MCF 10A (cell line): ENCODE data around the gene NTM. TPM values are rescaled to one million over a fixed set of nuclear protein-coding genes. Genes with fewer than 3 reads are reported as not detected.

Experiments
- Bru-seq: library from RNA; stranded (reverse); fragments of 400-500 nt; gene quantifications from one replicate; lab custom pipeline; 2021; lab: Mats Ljungman, UMichigan
- BruChase-seq, 2 experiments: library from RNA; stranded (reverse); fragments of 400-500 nt; gene quantifications; one replicate each; lab custom pipeline; 2021; lab: Mats Ljungman, UMichigan
- BruUV-seq: library from RNA; stranded (reverse); fragments of 400-500 nt; replicated peaks from 2 replicates; lab custom pipeline; 2021; lab: Mats Ljungman, UMichigan
- CTCF ChIA-PET: fragments of 300-600 bp; sonication (Branson Sonifier 250); formaldehyde crosslinking; extraction: SDS; loops from one replicate; lab custom pipeline; 2021; ENCODE audit warnings: antibody characterized with exemption, inconsistent platforms; lab: Yijun Ruan, JAX
- POLR2A ChIA-PET: fragments of 300-600, 350-650 bp; sonication (Branson Sonifier 250); formaldehyde crosslinking; extraction: SDS; loops from one replicate; lab custom pipeline; 2020; ENCODE audit warnings: antibody characterized with exemption, inconsistent platforms; lab: Yijun Ruan, JAX
- DNase-seq: peaks from one replicate; pipeline ENCODE4 v3.0.0-alpha.2; 2018; ENCODE audit not compliant: unreplicated experiment
- H3K27ac Mint-ChIP-seq: one replicate; pipeline ENCODE4 v1.8.0; 2022; ENCODE audit warnings: mild to moderate bottlenecking, low read depth, mixed read lengths; ENCODE audit not compliant: unreplicated experiment
- H3K27me3 Mint-ChIP-seq: one replicate; pipeline ENCODE4 v1.8.0; 2022; ENCODE audit warnings: mixed read lengths; ENCODE audit not compliant: insufficient read depth, unreplicated experiment
- H3K36me3 Mint-ChIP-seq: one replicate; pipeline ENCODE4 v1.8.0; 2022; ENCODE audit warnings: mild to moderate bottlenecking, moderate library complexity, mixed read lengths; ENCODE audit not compliant: insufficient read depth, unreplicated experiment
- H3K4me1 Mint-ChIP-seq: one replicate; pipeline ENCODE4 v1.8.0; 2022; ENCODE audit warnings: mixed read lengths; ENCODE audit not compliant: insufficient read depth, unreplicated experiment
- H3K4me3 Mint-ChIP-seq: one replicate; pipeline ENCODE4 v1.8.0; 2022; ENCODE audit warnings: mild to moderate bottlenecking, moderate library complexity, mixed read lengths; ENCODE audit not compliant: unreplicated experiment
- H3K9me3 Mint-ChIP-seq: one replicate; pipeline ENCODE4 v1.8.0; 2022; ENCODE audit warnings: mixed read lengths; ENCODE audit not compliant: unreplicated experiment
- CTCF ChIP-seq: fragments of 200-600 bp; IDR thresholded peaks from one replicate; pipeline ENCODE4 v1.8.0; 2022; ENCODE audit warnings: antibody characterized with exemption, mild to moderate bottlenecking; ENCODE audit not compliant: unreplicated experiment
- intact Hi-C: fragments of 100-400 bp; cut with micrococcal nuclease; formaldehyde crosslinking; loops from 2 replicates; pipeline ENCODE4 v1.14.1; 2022
- long read RNA-seq: library from polyadenylated mRNA; stranded (forward); transcript quantifications from one replicate; pipeline ENCODE4 v2.0.0, GENCODE V29; 2022
- total RNA-seq: library from RNA; stranded (reverse); gene quantifications from 2 replicates; pipeline ENCODE4 v1.2.3, GENCODE V29; 2022

Gene NTM
- total RNA-seq (not detected in 2 replicates), Bru-seq, nascent RNA (percentile 0 among the genes with signal in this experiment), BruChase-seq, experiment 1, labeled RNA remaining after a 6-hour chase (percentile 0 among the genes with signal in this experiment), BruChase-seq, experiment 2, labeled RNA remaining after a 2-hour chase (percentile 0 among the genes with signal in this experiment)
- long read RNA-seq, result 0 reads

GRCh38 chr11:131370090-131370751 is at the start of gene NTM:
TSS of gene NTM (plus strand) at chr11:131370615.
- TF ChIP-seq CTCF, result no peak
- Mint-ChIP-seq H3K27ac (no peak within 1 kb of the TSS), H3K27me3 (no peaks in the 10 kb centered on the region), H3K4me3 (no peak within 1 kb of the TSS), H3K9me3 (peaks cover under 1% of the 10 kb centered on the region), H3K4me1 (no peaks in the 10 kb centered on the region), H3K36me3 (no peaks in the 10 kb centered on the region)
- DNase-seq, result no peak
- ChIA-PET CTCF (no interaction called here), POLR2A (no interaction called here)
- BruUV-seq, result no TSS peak
- intact Hi-C loops, result no loop called here

DNA sequence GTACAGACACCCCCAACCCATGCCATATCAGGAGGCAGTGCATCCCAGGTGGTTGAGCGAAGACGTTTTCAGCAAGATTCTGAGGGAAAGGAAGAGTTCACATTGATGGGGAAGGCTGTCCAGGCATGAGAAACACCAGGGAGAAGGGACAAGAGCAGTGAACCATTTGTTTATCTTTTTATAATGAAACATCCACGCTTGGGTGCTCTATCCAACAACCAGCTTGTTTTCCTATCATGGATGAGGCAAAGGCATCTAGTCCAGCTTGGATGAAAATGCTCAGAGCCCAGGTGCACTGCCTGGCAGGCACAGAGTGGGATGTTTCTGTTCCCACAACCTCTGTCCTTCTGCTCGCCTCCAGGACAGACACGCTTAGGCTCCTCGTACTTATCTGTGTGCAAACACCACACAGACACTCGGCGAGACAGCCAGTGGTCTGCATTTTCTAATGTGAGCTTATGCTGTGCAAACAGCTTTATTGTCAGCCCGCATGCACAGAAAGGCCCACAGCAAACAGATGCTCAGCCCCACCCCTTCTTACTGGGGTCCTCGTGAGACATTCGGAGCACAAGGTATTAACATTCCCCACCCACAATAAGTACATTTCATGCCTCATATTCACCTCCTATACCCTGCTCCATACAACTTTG is 45.4 kb upstream of the NTM start:
- Mint-ChIP-seq H3K27me3 (no peaks in the 10 kb centered on the region), H3K27ac (no peak overlapping the region), H3K4me1 (no peaks in the 10 kb centered on the region), H3K36me3 (no peaks in the 10 kb centered on the region), H3K4me3 (no peak overlapping the region), H3K9me3 (peaks cover 23% of the 10 kb centered on the region)
- no peak for TF ChIP-seq CTCF
- no peak for DNase-seq
- CTCF ChIA-PET, result no interaction called here
- intact Hi-C loops, result no loop called here
- BruUV-seq, result no TSS peak
- POLR2A ChIA-PET, result no interaction called here

- H3K27ac Mint-ChIP-seq, result no peak overlapping the region
- H3K27me3 Mint-ChIP-seq, result no peaks in the 10 kb centered on the region
- no peak overlapping the region for H3K4me3 Mint-ChIP-seq
- intact Hi-C loops, result no loop called here
- DNase-seq, result no peak
- BruUV-seq, result no TSS peak
- H3K4me1 Mint-ChIP-seq, result no peaks in the 10 kb centered on the region
- peaks cover 22% of the 10 kb centered on the region for H3K9me3 Mint-ChIP-seq
- no peaks in the 10 kb centered on the region for H3K36me3 Mint-ChIP-seq
- TF ChIP-seq CTCF, result no peak
- ChIA-PET POLR2A (no interaction called here), CTCF (no interaction called here)
Observed at GRCh38 chr11:131326829-131327228, 43.6 kb upstream of the NTM start.

DNA sequence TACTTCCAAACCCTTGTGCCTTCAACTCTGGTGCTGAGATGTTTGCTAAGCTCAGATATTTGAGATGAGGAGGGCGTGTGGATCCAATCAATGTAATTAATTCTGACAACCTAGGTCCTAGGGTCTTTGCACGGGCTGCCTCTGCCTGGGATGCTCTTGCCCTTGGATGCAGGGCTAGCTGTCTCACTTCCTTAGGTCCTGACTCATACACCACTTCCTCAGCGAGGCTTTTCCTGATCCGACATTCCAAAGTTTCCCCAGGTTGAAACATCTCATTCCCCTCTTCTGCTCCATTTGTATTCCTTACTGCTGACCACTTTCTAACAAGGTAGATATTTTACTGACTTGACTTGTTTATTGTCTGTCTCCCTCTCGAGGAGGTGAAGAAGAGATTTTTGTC is 43.0 kb upstream of the NTM start:
- no peak for TF ChIP-seq CTCF
- Mint-ChIP-seq H3K36me3 (no peaks in the 10 kb centered on the region), H3K27me3 (no peaks in the 10 kb centered on the region), H3K4me1 (no peaks in the 10 kb centered on the region), H3K4me3 (no peak overlapping the region), H3K9me3 (peaks cover 22% of the 10 kb centered on the region), H3K27ac (no peak overlapping the region)
- intact Hi-C loops, result no loop called here
- no TSS peak for BruUV-seq
- DNase-seq, result no peak
- POLR2A ChIA-PET, result no interaction called here
- CTCF ChIA-PET, result interaction anchor here (0.6 kb wide), 1 partner anchor 197 kb away, joined by 3 read pairs; no protein-coding TSS in a partner anchor
